NCI-H146 treated with DMSO at 0.1 percent for 48 hours (cell line): Measurements from ENCODE around the gene ABTB2.

Source experiments
- DNase-seq: peaks from one replicate; lab custom pipeline; 2025; ENCODE audit not compliant: unreplicated experiment; lab: John Stamatoyannopoulos, UW

The ABTB2 gene

GRCh38 chr11:34218756-34219155 is 139.1 kb downstream of the ABTB2 start:
- peak; percentile 59 for DNase-seq

DNA sequence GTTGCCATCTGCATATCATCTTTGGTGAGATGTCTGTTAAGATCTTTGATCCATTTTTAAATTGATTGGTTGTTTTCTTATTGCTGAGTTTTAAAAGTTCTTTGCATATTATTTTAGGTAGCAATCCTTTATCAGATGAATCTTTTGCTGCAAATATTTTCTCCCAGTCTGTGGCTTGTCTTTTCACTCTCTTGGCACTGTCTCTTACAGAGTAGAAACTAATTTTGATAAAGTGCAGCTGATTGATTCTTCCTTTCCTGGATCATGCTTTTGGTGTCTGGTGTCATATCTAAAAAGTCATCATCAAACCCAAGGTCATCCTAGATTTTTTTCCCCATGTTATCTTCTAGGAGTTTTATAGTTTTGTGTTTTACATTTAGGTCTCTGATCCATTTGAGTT is 139.7 kb downstream of the ABTB2 start:
- DNase-seq, result no peak

DNA sequence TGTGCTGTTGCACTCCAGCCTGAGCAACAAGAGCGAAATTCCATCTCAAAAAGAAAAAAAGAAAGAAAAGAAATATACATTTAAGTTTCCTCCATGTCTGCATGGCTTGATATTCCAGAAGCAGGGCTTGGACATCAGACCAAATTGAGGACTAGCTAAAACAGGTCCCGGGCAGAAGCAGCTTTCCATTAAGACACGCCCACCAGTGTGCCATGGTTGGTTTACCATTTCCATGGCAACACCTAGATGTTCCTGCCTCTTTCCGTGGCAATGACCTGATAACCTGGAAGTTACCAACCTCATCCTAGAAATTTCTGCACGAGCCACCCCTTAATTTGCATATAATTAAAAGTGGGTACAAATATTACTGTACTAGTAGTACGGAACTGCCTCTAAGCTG is 141.1 kb downstream of the ABTB2 start:
- no peak for DNase-seq

GRCh38 chr11:34215806-34216453 is 141.9 kb downstream of the ABTB2 start:
- DNase-seq, result no peak

- no peak for DNase-seq
Measured at GRCh38 chr11:34214961-34215805, 142.6 kb downstream of the ABTB2 start.

GRCh38 chr11:34213366-34213765 is 144.4 kb downstream of the ABTB2 start:
- DNase-seq, result no peak

- DNase-seq, result no peak
Measured at GRCh38 chr11:34212566-34212965, 145.2 kb downstream of the ABTB2 start.

GRCh38 chr11:34209809-34210208 is 148.0 kb downstream of the ABTB2 start:
- DNase-seq, result no peak

DNA sequence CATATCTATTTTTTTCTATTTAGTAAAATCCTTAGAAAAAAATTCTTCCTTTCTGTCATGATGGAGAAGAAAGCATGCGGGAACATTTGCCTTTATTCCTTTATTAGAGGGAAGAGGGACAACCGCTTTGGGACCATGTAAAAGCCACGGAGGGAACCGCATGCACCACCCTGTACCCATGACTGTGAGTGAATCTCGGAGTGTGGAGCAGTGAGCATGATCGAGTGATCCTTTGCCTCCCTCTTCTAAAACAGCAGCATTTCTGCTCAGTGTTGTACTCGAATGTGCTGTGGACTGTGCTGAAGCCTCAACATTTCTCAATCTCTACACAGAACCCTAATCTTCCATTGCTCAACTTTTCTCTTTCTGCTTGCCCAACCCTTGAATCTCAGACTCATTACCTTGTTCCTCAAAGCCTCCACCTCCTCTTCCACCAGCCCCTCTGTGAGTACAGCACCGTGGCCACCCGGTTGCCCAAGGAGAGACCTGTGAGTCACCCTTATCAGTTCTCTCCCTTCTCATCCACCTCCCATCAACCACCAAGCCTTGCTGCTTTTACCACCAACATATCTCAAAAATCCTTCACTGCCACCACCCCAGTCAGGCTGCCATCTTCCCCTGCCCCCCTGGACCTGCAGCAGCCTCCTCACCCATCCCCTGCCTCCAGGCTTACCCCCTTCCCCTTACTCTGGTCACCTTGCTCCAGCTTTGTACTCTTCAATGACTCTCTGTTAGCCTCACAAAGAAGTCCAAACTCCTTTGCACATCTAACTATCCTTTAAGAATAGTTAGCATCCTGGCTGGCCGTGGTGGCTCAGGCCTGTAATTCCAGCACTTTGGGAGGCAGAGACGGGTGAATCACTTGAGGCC is 149.3 kb downstream of the ABTB2 start:
- DNase-seq, result no peak

DNA sequence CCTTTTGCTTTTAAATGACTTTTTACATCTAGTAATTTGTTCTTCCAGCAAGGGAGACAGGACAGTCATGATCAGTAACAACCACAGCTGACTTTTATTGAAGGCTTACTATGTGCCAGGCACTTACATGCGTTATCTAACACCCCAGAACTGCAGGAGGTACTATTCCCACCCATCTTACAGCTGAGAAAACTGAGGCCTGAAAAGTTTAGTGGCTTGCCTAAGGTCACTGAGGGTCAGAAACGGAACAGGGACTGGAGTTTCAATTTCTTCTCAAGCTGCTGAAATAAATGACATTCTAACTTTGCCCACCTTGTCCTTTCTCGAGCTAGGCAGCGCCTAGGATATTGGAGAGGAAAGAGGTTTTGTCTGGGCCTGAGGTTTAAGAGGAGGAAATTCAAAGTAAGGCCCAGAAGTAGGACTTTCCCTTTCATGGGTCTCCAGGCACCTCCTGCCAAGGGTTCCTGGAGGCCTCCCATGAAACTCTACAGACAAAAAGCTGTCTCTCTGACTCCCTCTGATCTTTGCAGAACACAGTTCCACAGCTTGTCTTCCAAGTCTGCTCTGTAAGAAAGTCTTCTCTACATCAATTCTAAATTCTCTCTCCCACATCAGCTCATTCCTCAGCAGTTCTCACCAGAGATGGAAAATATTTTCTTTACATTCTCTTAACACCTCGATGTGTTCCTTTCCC is 150.2 kb downstream of the ABTB2 start:
- DNase-seq, result no peak

- peak; percentile 33 for DNase-seq
Measured at GRCh38 chr11:34206407-34207300, 151.2 kb downstream of the ABTB2 start.

- no peak for DNase-seq
Measured at GRCh38 chr11:34205326-34206035, 152.3 kb downstream of the ABTB2 start.

GRCh38 chr11:34204396-34205279 is 153.2 kb downstream of the ABTB2 start:
- no peak for DNase-seq

- no peak for DNase-seq
Measured at GRCh38 chr11:34203377-34203871, 154.4 kb downstream of the ABTB2 start.

- no peak for DNase-seq
Measured at GRCh38 chr11:34201129-34201528, 156.7 kb downstream of the ABTB2 start.

GRCh38 chr11:34199525-34199924 is 158.3 kb downstream of the ABTB2 start:
- DNase-seq, result no peak

- no peak for DNase-seq
Measured at GRCh38 chr11:34198523-34198922, 159.3 kb downstream of the ABTB2 start.

DNA sequence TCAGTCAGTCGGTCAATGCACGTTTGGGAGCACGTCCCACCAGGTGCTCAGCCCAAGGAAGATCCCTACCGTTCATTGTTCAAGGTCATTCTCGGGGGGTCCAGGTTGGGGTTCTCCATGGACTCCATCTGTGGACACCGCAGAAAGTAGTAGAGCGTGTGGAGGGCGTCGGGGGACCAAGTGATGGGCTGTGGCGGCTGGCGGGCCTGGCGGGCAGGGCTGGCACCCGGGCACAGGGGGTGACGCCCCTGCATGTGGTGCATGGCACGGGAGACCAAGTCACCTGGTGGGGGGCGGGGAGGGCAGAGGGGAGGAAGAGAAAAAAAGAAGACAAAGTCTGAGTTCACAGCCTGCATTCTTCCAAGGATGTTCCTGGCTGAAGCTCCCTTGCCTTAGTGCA is 160.6 kb downstream of the ABTB2 start:
- no peak for DNase-seq
